H9 (cell line): ENCODE results near the gene TRIM44. TPM values are rescaled to one million over a fixed set of nuclear protein-coding genes. Genes with fewer than 3 reads are reported as not detected.

Experiments
- DNase-seq: peaks from one replicate; pipeline ENCODE4 v3.0.0-alpha.2; 2017
- H2AFZ ChIP-seq: one replicate; pipeline ENCODE4 v1.6.1; 2013; ENCODE audit warnings: mild to moderate bottlenecking, low read length, control low read depth, moderate library complexity
- H2AK5ac ChIP-seq: 2 replicates; pipeline ENCODE4 v1.6.1; 2013; ENCODE audit warnings: low read length, control low read depth, mixed read lengths; ENCODE audit not compliant: insufficient read length
- H2BK120ac ChIP-seq: one replicate; pipeline ENCODE4 v1.6.1; 2013; ENCODE audit warnings: low read depth, mild to moderate bottlenecking, low read length, control low read depth, inconsistent platforms; ENCODE audit not compliant: poor library complexity, severe bottlenecking
- H2BK12ac ChIP-seq: 2 replicates; pipeline ENCODE4 v1.6.1; 2013; ENCODE audit warnings: low read length, control low read depth, mixed read lengths, low read depth; ENCODE audit not compliant: insufficient read length
- H2BK15ac ChIP-seq: 2 replicates; pipeline ENCODE4 v1.6.1; 2013; ENCODE audit warnings: low read depth, low read length, control low read depth
- H2BK20ac ChIP-seq: one replicate; pipeline ENCODE4 v1.6.1; 2013; ENCODE audit warnings: low read depth, mild to moderate bottlenecking, low read length, control low read depth, inconsistent platforms; ENCODE audit not compliant: poor library complexity, severe bottlenecking
- H2BK5ac ChIP-seq: 2 replicates; pipeline ENCODE4 v1.6.1; 2013; ENCODE audit warnings: low read length, control low read depth, mixed read lengths; ENCODE audit not compliant: insufficient read length
- H3K14ac ChIP-seq: 2 replicates; pipeline ENCODE4 v1.6.1; 2013; ENCODE audit warnings: low read length, control low read depth; ENCODE audit not compliant: insufficient read depth
- H3K18ac ChIP-seq: 2 replicates; pipeline ENCODE4 v1.6.1; 2013; ENCODE audit warnings: low read depth, mild to moderate bottlenecking, mixed read lengths, low read length, control low read depth; ENCODE audit not compliant: insufficient read length
- H3K23ac ChIP-seq: 2 replicates; pipeline ENCODE4 v1.6.1; 2013; ENCODE audit warnings: low read length, control low read depth, mixed read lengths, low read depth; ENCODE audit not compliant: insufficient read length
- H3K23me2 ChIP-seq: 2 replicates; pipeline ENCODE4 v1.6.1; 2013; ENCODE audit warnings: low read depth, mild to moderate bottlenecking, mixed read lengths, low read length, control low read depth; ENCODE audit not compliant: insufficient read length, poor library complexity, severe bottlenecking
- H3K27ac ChIP-seq: 2 replicates; pipeline ENCODE4 v1.5.1; 2013; ENCODE audit warnings: low read length, control low read depth, mixed read lengths, low read depth; ENCODE audit not compliant: insufficient read length
- H3K27me3 ChIP-seq: 2 replicates; pipeline ENCODE4 v1.6.1; 2013; ENCODE audit warnings: low read length, control low read depth, inconsistent platforms; ENCODE audit not compliant: insufficient read depth
- H3K4ac ChIP-seq: 2 replicates; pipeline ENCODE4 v1.6.1; 2013; ENCODE audit warnings: low read depth, mild to moderate bottlenecking, control low read depth, inconsistent platforms, low read length, moderate library complexity
- H3K4me1 ChIP-seq: 2 replicates; pipeline ENCODE4 v1.6.1; 2013; ENCODE audit warnings: low read length, control low read depth, inconsistent platforms; ENCODE audit not compliant: insufficient read depth
- H3K4me2 ChIP-seq: 2 replicates; pipeline ENCODE4 v1.6.1; 2013; ENCODE audit warnings: low read length, control low read depth, mixed read lengths; ENCODE audit not compliant: insufficient read length, insufficient read depth
- H3K56ac ChIP-seq: 2 replicates; pipeline ENCODE4 v1.6.1; 2013; ENCODE audit warnings: low read depth, mild to moderate bottlenecking, mixed read lengths, low read length, control low read depth; ENCODE audit not compliant: insufficient read length
- H3K79me1 ChIP-seq: 2 replicates; pipeline ENCODE4 v1.6.1; 2013; ENCODE audit warnings: low read depth, mild to moderate bottlenecking, moderate library complexity, low read length, control low read depth, inconsistent platforms; ENCODE audit not compliant: insufficient read depth, poor library complexity, severe bottlenecking
- H3K79me2 ChIP-seq: 2 replicates; pipeline ENCODE4 v1.6.1; 2013; ENCODE audit warnings: low read length, control low read depth, inconsistent platforms; ENCODE audit not compliant: insufficient read depth
- H3K9ac ChIP-seq: 2 replicates; pipeline ENCODE4 v1.6.1; 2013; ENCODE audit warnings: low read length, control low read depth, mixed read lengths; ENCODE audit not compliant: insufficient read length; ENCODE audit errors: extremely low read depth
- H3K9me3 ChIP-seq: one replicate; pipeline ENCODE4 v1.6.1; 2013; ENCODE audit warnings: low read depth, low read length, inconsistent platforms; ENCODE audit not compliant: control insufficient read depth
- H3T11ph ChIP-seq: one replicate; pipeline ENCODE4 v1.6.1; 2013; ENCODE audit warnings: mild to moderate bottlenecking, low read length, control low read depth, inconsistent platforms
- H4K20me1 ChIP-seq: one replicate; pipeline ENCODE4 v1.6.1; 2013; ENCODE audit not compliant: control insufficient read depth, insufficient read length, insufficient read depth
- H4K5ac ChIP-seq: 2 replicates; pipeline ENCODE4 v1.6.1; 2013; ENCODE audit warnings: low read depth, mild to moderate bottlenecking, mixed read lengths, low read length, control low read depth; ENCODE audit not compliant: insufficient read length
- H4K8ac ChIP-seq: replicated peaks from 2 replicates; pipeline ENCODE4 v1.6.1; 2013; ENCODE audit warnings: low read length, control low read depth, mixed read lengths, low read depth; ENCODE audit not compliant: insufficient read length
- H4K91ac ChIP-seq: 2 replicates; pipeline ENCODE4 v1.6.1; 2013; ENCODE audit warnings: low read depth, mild to moderate bottlenecking, moderate library complexity, mixed read lengths, low read length, control low read depth; ENCODE audit not compliant: insufficient read length
- H3K27ac Mint-ChIP-seq, 3 experiments: 2 replicates in 2 of 3; 3 replicates in 1 of 3; pipeline ENCODE4 v1.8.0; 2020 to 2021; ENCODE audit warnings: mixed read lengths in 3 of 3, mild to moderate bottlenecking in 1 of 3, moderate library complexity in 1 of 3
- H3K27me3 Mint-ChIP-seq: 2 replicates; pipeline ENCODE4 v1.8.0; 2021; ENCODE audit warnings: low read depth, mild to moderate bottlenecking, moderate library complexity, mixed read lengths
- H3K36me3 Mint-ChIP-seq, 3 experiments: 2 replicates in 2 of 3; 3 replicates in 1 of 3; pipeline ENCODE4 v1.8.0; 2020 to 2021; ENCODE audit warnings: low read depth in 3 of 3, mixed read lengths in 3 of 3; ENCODE audit not compliant: insufficient read depth in 1 of 3
- H3K4me1 Mint-ChIP-seq, 2 experiments: 2 replicates each; pipeline ENCODE4 v1.8.0; 2020; ENCODE audit warnings: mixed read lengths in 2 of 2
- H3K4me3 Mint-ChIP-seq, 2 experiments: 2 replicates in 1 of 2; 3 replicates in 1 of 2; pipeline ENCODE4 v1.8.0; 2020 to 2021; ENCODE audit warnings: mild to moderate bottlenecking in 2 of 2, mixed read lengths in 2 of 2, moderate library complexity in 1 of 2
- H3K9me3 Mint-ChIP-seq, 2 experiments: 2 replicates in 1 of 2; 3 replicates in 1 of 2; pipeline ENCODE4 v1.8.0; 2020; ENCODE audit warnings: mild to moderate bottlenecking in 2 of 2, mixed read lengths in 2 of 2, moderate library complexity in 1 of 2
- total RNA-seq: library from RNA; stranded (reverse); gene quantifications from 2 replicates; pipeline ENCODE4 v1.2.1, GENCODE V29; 2021
- TF ChIP-seq, protein P1 (sequence below): fragments of 200-600 bp; sonication (generic); conservative IDR thresholded peaks from 3 replicates; pipeline ENCODE4 v1.8.0; 2021; ENCODE audit warnings: antibody characterized with exemption, mild to moderate bottlenecking

The TRIM44 gene
- total RNA-seq, 1 experiment from 2014 or later, result 37.7 TPM

GRCh38 chr11:35855671-35856070 lies 193.1 kb downstream of the TRIM44 start:
- Mint-ChIP-seq H3K9me3 (no peaks in the 10 kb centered on the region), H3K4me1 (peaks cover 14 to 21% of the 10 kb centered on the region in 2 experiments), H3K27me3 (no peaks in the 10 kb centered on the region), H3K36me3 (no peaks in the 10 kb centered on the region), H3K4me3 (no peak overlapping the region), H3K27ac (no peak overlapping the region)
- Histone ChIP-seq H3T11ph (no peak overlapping the region), H3K27ac (no peak overlapping the region), H2BK15ac (no peak overlapping the region), H2BK12ac (no peak overlapping the region), H3K9me3 (no peaks in the 10 kb centered on the region), H3K56ac (no peak overlapping the region), H3K14ac (no peak overlapping the region), H4K8ac (no peak overlapping the region), H3K4me1 (no peaks in the 10 kb centered on the region), H4K91ac (no peak overlapping the region), H3K23ac (no peak overlapping the region), H2AK5ac (no peak overlapping the region), H3K4ac (no peak overlapping the region), H3K9ac (no peak overlapping the region), H4K20me1 (no peaks in the 10 kb centered on the region), H3K79me1 (no peaks in the 10 kb centered on the region), H3K79me2 (no peaks in the 10 kb centered on the region), H2AFZ (no peak overlapping the region), H2BK20ac (no peak overlapping the region), H3K27me3 (no peaks in the 10 kb centered on the region), H2BK5ac (no peak overlapping the region), H3K4me2 (no peak overlapping the region), H3K23me2 (no peaks in the 10 kb centered on the region), H2BK120ac (no peak overlapping the region), H3K18ac (no peak overlapping the region), H4K5ac (no peak overlapping the region)
- TF ChIP-seq, protein P1, sequence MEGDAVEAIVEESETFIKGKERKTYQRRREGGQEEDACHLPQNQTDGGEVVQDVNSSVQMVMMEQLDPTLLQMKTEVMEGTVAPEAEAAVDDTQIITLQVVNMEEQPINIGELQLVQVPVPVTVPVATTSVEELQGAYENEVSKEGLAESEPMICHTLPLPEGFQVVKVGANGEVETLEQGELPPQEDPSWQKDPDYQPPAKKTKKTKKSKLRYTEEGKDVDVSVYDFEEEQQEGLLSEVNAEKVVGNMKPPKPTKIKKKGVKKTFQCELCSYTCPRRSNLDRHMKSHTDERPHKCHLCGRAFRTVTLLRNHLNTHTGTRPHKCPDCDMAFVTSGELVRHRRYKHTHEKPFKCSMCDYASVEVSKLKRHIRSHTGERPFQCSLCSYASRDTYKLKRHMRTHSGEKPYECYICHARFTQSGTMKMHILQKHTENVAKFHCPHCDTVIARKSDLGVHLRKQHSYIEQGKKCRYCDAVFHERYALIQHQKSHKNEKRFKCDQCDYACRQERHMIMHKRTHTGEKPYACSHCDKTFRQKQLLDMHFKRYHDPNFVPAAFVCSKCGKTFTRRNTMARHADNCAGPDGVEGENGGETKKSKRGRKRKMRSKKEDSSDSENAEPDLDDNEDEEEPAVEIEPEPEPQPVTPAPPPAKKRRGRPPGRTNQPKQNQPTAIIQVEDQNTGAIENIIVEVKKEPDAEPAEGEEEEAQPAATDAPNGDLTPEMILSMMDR, result no peak
- DNase-seq, result no peak
